Heart right ventricle (tissue), 16 donors: ENCODE data around the gene HMGCL. TPM values are rescaled to one million over a fixed set of nuclear protein-coding genes. Genes with fewer than 3 reads are reported as not detected.
A peak's percentile ranks its signal among the peaks of the same experiment; 100 is the strongest.

Experiments
- ATAC-seq, 8 donors: fragments of 200-7000 bp; cut with Tn5 transposase; one replicate each; pipeline ENCODE4 v1.9.1; 2020; ENCODE audit warnings: mild to moderate bottlenecking in 8 of 8, moderate library complexity in 8 of 8, moderate number of reproducible peaks in 1 of 8
- DNase-seq, 2 donors: peaks; one replicate each; pipeline ENCODE4 v3.0.0-alpha.2; 2020
- H3K27ac ChIP-seq, 10 donors: fragments of 200-600 bp; sonication (generic) in 2 of 10; one replicate each; pipeline versions ENCODE4 v1.5.0 to v1.8.0; 2020 to 2022; ENCODE audit warnings: mild to moderate bottlenecking in 3 of 10
- H3K27me3 ChIP-seq, 7 donors: fragments of 200-600 bp; one replicate each; pipeline ENCODE4 v1.8.0; 2021 to 2022; ENCODE audit warnings: mild to moderate bottlenecking in 2 of 7
- H3K36me3 ChIP-seq, 9 donors: fragments of 200-600 bp; sonication (generic) in 1 of 9; one replicate each; pipeline versions ENCODE4 v1.5.0 to v1.8.0; 2020 to 2022; ENCODE audit warnings: mild to moderate bottlenecking in 2 of 9
- H3K4me1 ChIP-seq, 9 donors: fragments of 200-600 bp; sonication (generic) in 1 of 9; one replicate each; pipeline versions ENCODE4 v1.5.0 to v1.8.0; 2020 to 2022; ENCODE audit warnings: mild to moderate bottlenecking in 4 of 9
- H3K4me3 ChIP-seq, 10 donors: fragments of 200-600 bp; sonication (generic) in 2 of 10; one replicate each; pipeline versions ENCODE4 v1.5.0 to v1.8.0; 2020 to 2022; ENCODE audit warnings: mild to moderate bottlenecking in 7 of 10, moderate library complexity in 2 of 10
- H3K9me3 ChIP-seq, 11 donors: fragments of 200-600 bp in 10 of 11; sonication (generic) in 2 of 11; one replicate each; pipeline versions ENCODE4 v1.5.0 to v1.8.0; 2013 to 2022; ENCODE audit warnings: mild to moderate bottlenecking in 2 of 11, control low read depth in 1 of 11, moderate library complexity in 1 of 11
- CTCF ChIP-seq, 9 donors: fragments of 200-600 bp; sonication (generic) in 2 of 9; IDR thresholded peaks; one replicate each; pipeline versions ENCODE4 v1.5.0 to v1.8.0; 2021 to 2022; ENCODE audit warnings: antibody characterized with exemption in 9 of 9, mild to moderate bottlenecking in 5 of 9, moderate library complexity in 1 of 9
- WGBS, 2 donors: extraction: QIAGEN DNeasy Blood & Tissue Kit; methylation state at CpG; one replicate each; pipeline ENCODE4 v1.1.7; 2013; ENCODE audit warnings: inconsistent platforms in 1 of 2; 5-methylcytosine and 5-hydroxymethylcytosine counted together
- intact Hi-C, 10 donors: fragments of 100-400 bp; cut with DNase I; formaldehyde crosslinking; loops; one replicate each; pipeline versions ENCODE4 v1.11.1 to v1.14.2; 2022
- polyA plus RNA-seq, 2 donors: library from polyadenylated mRNA; stranded (reverse); fragments of 200-250 nt; gene quantifications; one replicate each; pipeline ENCODE4 v1.2.3, GENCODE V29; 2013
- total RNA-seq, 10 donors: library from RNA; stranded (reverse); fragmentation: NEBNext Ultra II Directional in 3 of 10; extraction: Animal tissue kit (Norgen Biotek cat#: 25700) in 3 of 10; gene quantifications; one replicate each; pipeline versions ENCODE4 v1.2.1 to v1.2.4, GENCODE V29; 2021 to 2023
- donor health status: Arrhythmogenic right ventricular cardiomyopathy.
- donor health status: ischemic (EF 13 %, LVEDD 7.1; RV severe dilation, severe dysfunction).
- donor health status: healthy with polysubstance abuse.
- donor health status: DM: no; HTN: yes; CAD: no.
- donor health status: DM: no; HTN: no; CAD: no.
- donor health status: ischemic (EF 25% LVEDD 6.9; RV normal size, moderate dysfunction).
- donor health status: ischemic (EF 25% LVEDD 5.7; RV mildly dilated, moderate dysfunction).
- donor health status: healthy.
- donor health status: DM: yes; HTN: yes; CAD: no.
- donor health status: Ischemic cardiomyopathy.
- donor health status: ischemic (EF 35%, LVEDD 5.7; RV mildly dilated, moderate dysfunction).
- donor health status: nonischemic (EF 11% LVEDD 7.7; RV severe dilation, severe dysfunction).
- donor health status: DM: yes; HTN: yes; CAD: no.
- donor health status: PGD.
- donor health status: ischemic (EF 29% LVEDD 5.4; RV normal size, mild dysfunction).
- donor health status: nonischemic (EF 23%, LVEDD 6.1; RV moderate dilation, normal function).

The HMGCL gene
- total and polyA plus RNA-seq, 12 donors, result 25.7 to 44.3 (median 37.0) TPM

DNA sequence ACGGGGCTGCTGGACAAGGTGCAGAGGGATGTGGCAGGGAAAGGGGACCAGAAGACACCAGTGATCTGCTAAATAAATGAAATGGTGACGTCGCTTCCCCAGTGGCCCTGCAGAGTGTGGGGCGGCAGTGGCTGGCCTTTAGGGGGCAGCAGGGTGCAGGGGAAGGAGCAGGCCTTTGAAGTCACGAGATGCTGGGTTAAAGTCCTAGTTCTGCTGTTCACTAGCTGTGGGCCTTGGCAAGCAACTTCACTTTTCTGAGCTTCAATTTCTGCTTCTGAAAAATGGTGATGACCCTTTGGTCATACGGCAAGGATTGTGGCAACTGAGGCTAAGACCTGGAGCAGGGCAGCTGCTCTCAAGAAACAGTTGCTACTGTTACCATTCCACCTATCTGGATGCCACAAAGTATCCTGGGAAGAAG, 15.5 kb downstream of the HMGCL start:
- 24 to 34% methylated on average over 6 of the region's 6 CpGs for WGBS, 2 donors
- ATAC-seq, result peak; percentile 70 to 91 (median 86)
- Histone ChIP-seq H3K9me3 (no peaks in the 10 kb centered on the region), H3K27me3 (no peaks in the 10 kb centered on the region), H3K4me3 (no peak overlapping the region), H3K36me3 (peaks cover 0 to 74% (median 25%) of the 10 kb centered on the region in 9 donors), H3K27ac (peak overlapping the region in 4 of 10 donors; percentile 6 to 72 (median 28)), H3K4me1 (peaks cover 0 to 27% (median 0%) of the 10 kb centered on the region in 9 donors)
- DNase-seq, result peak; percentile 62 to 75
- TF ChIP-seq CTCF (IDR thresholded peaks at IDR 0.05), result peak; percentile 49 to 92 (median 73)
- intact Hi-C loops, result loop anchor here in 9 of 10 donors (2.0 to 10.0 kb wide), 6 partner anchors 55 to 108 kb away; partner anchors contain the start of genes FUCA1 (in 8 of the 9) and CNR2 (in 1 of the 9)

- TF ChIP-seq CTCF (IDR thresholded peaks at IDR 0.05), result no peak
- DNase-seq (no peak), ATAC-seq (no peak)
- H3K9me3 ChIP-seq, result no peaks in the 10 kb centered on the region
- peaks cover 0 to 32% (median 0%) of the 10 kb centered on the region in 9 donors for H3K4me1 ChIP-seq
- WGBS, 2 donors, result 63 to 72% methylated on average over 3 of the region's 3 CpGs
- H3K27me3 ChIP-seq, result no peaks in the 10 kb centered on the region
- H3K27ac ChIP-seq, result no peak overlapping the region
- peaks cover 0 to 73% (median 10%) of the 10 kb centered on the region in 9 donors for H3K36me3 ChIP-seq
- intact Hi-C loops, result loop anchor here in 1 of 10 donors (10.0 kb wide), 1 partner anchor 57 kb away; the partner anchor contains the start of gene FUCA1
- H3K4me3 ChIP-seq, result no peak overlapping the region
Measured at GRCh38 chr1:23807453-23807852, 17.8 kb downstream of the HMGCL start.

DNA sequence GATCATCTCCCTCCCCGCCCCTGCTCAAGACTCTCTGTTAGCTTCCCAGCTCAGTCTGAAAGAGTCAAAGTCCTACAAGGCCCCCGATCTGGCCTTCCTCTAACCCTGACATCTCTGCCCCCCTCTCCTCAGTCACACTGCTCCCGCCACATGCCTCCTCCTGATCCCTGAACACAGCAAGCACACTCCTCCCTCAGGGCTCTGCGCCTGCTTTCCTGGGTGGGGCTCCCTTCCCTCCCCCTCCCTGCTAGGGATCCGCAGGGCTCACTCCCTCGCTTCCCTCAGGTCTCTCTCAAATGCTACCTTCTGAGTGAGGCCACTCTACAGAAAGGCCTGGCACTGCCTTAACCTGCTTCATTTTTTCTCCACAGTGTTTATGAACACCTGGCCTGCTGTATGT, 18.9 kb downstream of the HMGCL start:
- 74 to 83% methylated on average over 6 of the region's 6 CpGs for WGBS, 2 donors
- intact Hi-C loops, result loop anchor here in 1 of 10 donors (10.0 kb wide), 1 partner anchor 59 kb away; the partner anchor contains the start of gene FUCA1
- no peaks in the 10 kb centered on the region for H3K9me3 ChIP-seq
- H3K36me3 ChIP-seq, result peaks cover 0 to 68% (median 0%) of the 10 kb centered on the region in 9 donors
- no peak for DNase-seq
- no peak overlapping the region for H3K4me3 ChIP-seq
- no peak for ATAC-seq
- peaks cover 0 to 36% (median 8%) of the 10 kb centered on the region in 9 donors for H3K4me1 ChIP-seq
- H3K27me3 ChIP-seq, result no peaks in the 10 kb centered on the region
- no peak for TF ChIP-seq CTCF (IDR thresholded peaks at IDR 0.05)
- no peak overlapping the region for H3K27ac ChIP-seq

GRCh38 chr1:23805025-23805424, 20.2 kb downstream of the HMGCL start:
- intact Hi-C loops, result loop anchor here in 1 of 10 donors (10.0 kb wide), 1 partner anchor 60 kb away; the partner anchor contains the start of gene FUCA1
- no peak for TF ChIP-seq CTCF (IDR thresholded peaks at IDR 0.05)
- H3K4me1 ChIP-seq, result peaks cover 3 to 28% (median 11%) of the 10 kb centered on the region in 9 donors
- no peak overlapping the region for H3K27ac ChIP-seq
- no peak overlapping the region for H3K4me3 ChIP-seq
- H3K36me3 ChIP-seq, result peaks cover 0 to 65% (median 0%) of the 10 kb centered on the region in 9 donors
- DNase-seq (no peak), ATAC-seq (no peak)
- no peaks in the 10 kb centered on the region for H3K9me3 ChIP-seq
- H3K27me3 ChIP-seq, result no peaks in the 10 kb centered on the region
- WGBS, 2 donors, result 95 to 99% methylated on average over 2 of the region's 2 CpGs
